IMR-90 (cell line): ENCODE data around the gene ARID5A. TPM values are rescaled to one million over a fixed set of nuclear protein-coding genes. Genes with fewer than 3 reads are reported as not detected.
A peak's percentile ranks its signal among the peaks of the same experiment; 100 is the strongest.

Experiments used
- ATAC-seq: fragments of 200-7000 bp; cut with Tn5 transposase; 2 replicates; pipeline ENCODE4 v1.9.1; 2020; ENCODE audit warnings: low read depth, mild to moderate bottlenecking, moderate library complexity
- BruUV-seq: library from RNA; stranded (reverse); fragments of 400-500 nt; replicated peaks from 2 replicates; lab custom pipeline; 2021; lab: Mats Ljungman, UMichigan
- CTCF ChIA-PET: fragments of 300-600 bp; formaldehyde crosslinking; extraction: SDS; loops from one replicate; lab custom pipeline; 2021; ENCODE audit warnings: antibody characterized with exemption; lab: Yijun Ruan, JAX
- POLR2A ChIA-PET: fragments of 300-600 bp; sonication (Branson Sonifier 250); formaldehyde crosslinking; loops from one replicate; lab custom pipeline; 2022; ENCODE audit warnings: antibody characterized with exemption; ENCODE audit not compliant: unreplicated experiment; lab: Charles Lee
- DNase-seq: peaks from one replicate; pipeline ENCODE4 v3.0.0; 2013
- H2AFZ ChIP-seq: replicated peaks from 2 replicates; pipeline ENCODE3; 2013; ENCODE audit warnings: low read length, mild to moderate bottlenecking; ENCODE audit not compliant: poor library complexity
- H2AK5ac ChIP-seq: 2 replicates; pipeline ENCODE4 v1.6.1; 2013; ENCODE audit warnings: low read depth, low read length, inconsistent platforms
- H2AK9ac ChIP-seq: replicated peaks from 2 replicates; pipeline ENCODE3; 2013; ENCODE audit warnings: mild to moderate bottlenecking, low read depth, low read length, moderate library complexity; ENCODE audit not compliant: poor library complexity
- H2BK120ac ChIP-seq: 2 replicates; pipeline ENCODE4 v1.6.1; 2013; ENCODE audit warnings: low read depth, low read length, inconsistent platforms
- H2BK15ac ChIP-seq: 3 replicates; pipeline ENCODE4 v1.6.1; 2013; ENCODE audit warnings: low read depth, low read length, inconsistent platforms
- H2BK20ac ChIP-seq: 2 replicates; pipeline ENCODE4 v1.6.1; 2013; ENCODE audit warnings: low read depth, mild to moderate bottlenecking, inconsistent platforms, low read length, moderate library complexity
- H2BK5ac ChIP-seq: 2 replicates; pipeline ENCODE4 v1.6.1; 2013; ENCODE audit warnings: mild to moderate bottlenecking, low read depth, low read length, inconsistent platforms; ENCODE audit not compliant: poor library complexity, severe bottlenecking
- H3K14ac ChIP-seq: replicated peaks from 2 replicates; pipeline ENCODE4 v1.6.1; 2013; ENCODE audit warnings: low read depth, low read length, inconsistent platforms
- H3K18ac ChIP-seq: 2 replicates; pipeline ENCODE4 v1.6.1; 2013; ENCODE audit warnings: low read depth, low read length, control low read depth
- H3K23ac ChIP-seq: 2 replicates; pipeline ENCODE4 v1.6.1; 2013; ENCODE audit warnings: low read depth, low read length, inconsistent platforms
- H3K27ac ChIP-seq: 2 replicates; pipeline ENCODE4 v1.5.1; 2013; ENCODE audit warnings: mild to moderate bottlenecking, control low read depth, low read length; ENCODE audit not compliant: insufficient read depth
- H3K27me3 ChIP-seq: 2 replicates; pipeline ENCODE4 v1.6.1; 2013; ENCODE audit warnings: low read length; ENCODE audit not compliant: control insufficient read depth, insufficient read depth
- H3K36me3 ChIP-seq: 2 replicates; pipeline ENCODE4 v1.6.1; 2013; ENCODE audit warnings: low read length, mixed read lengths; ENCODE audit not compliant: control insufficient read depth, insufficient read depth
- H3K4ac ChIP-seq: 2 replicates; pipeline ENCODE4 v1.6.1; 2013; ENCODE audit warnings: low read depth, low read length, inconsistent platforms
- H3K4me1 ChIP-seq: 2 replicates; pipeline ENCODE4 v1.6.1; 2013; ENCODE audit warnings: low read length, mixed read lengths; ENCODE audit not compliant: control insufficient read depth, insufficient read depth
- H3K4me2 ChIP-seq: 2 replicates; pipeline ENCODE4 v1.6.1; 2013; ENCODE audit warnings: low read depth, mild to moderate bottlenecking, control low read depth, low read length, moderate library complexity
- H3K4me3 ChIP-seq: 2 replicates; pipeline ENCODE4 v1.5.1; 2013; ENCODE audit warnings: low read depth, mild to moderate bottlenecking, control low read depth, low read length, moderate library complexity; ENCODE audit not compliant: insufficient read depth
- H3K56ac ChIP-seq: 2 replicates; pipeline ENCODE4 v1.6.1; 2013; ENCODE audit warnings: low read length, inconsistent platforms; ENCODE audit not compliant: insufficient read depth; ENCODE audit errors: extremely low read depth
- H3K79me1 ChIP-seq, 2 experiments: 2 replicates each; pipeline ENCODE4 v1.6.1; 2013; ENCODE audit warnings: low read length in 2 of 2, inconsistent platforms in 1 of 2, low read depth in 1 of 2
- H3K9ac ChIP-seq: 2 replicates; pipeline ENCODE4 v1.6.1; 2013; ENCODE audit warnings: low read depth, low read length, control low read depth
- H3K9me1 ChIP-seq: 2 replicates; pipeline ENCODE4 v1.6.1; 2013; ENCODE audit warnings: low read length, inconsistent platforms; ENCODE audit not compliant: insufficient read depth
- H3K9me3 ChIP-seq: 2 replicates; pipeline ENCODE4 v1.6.1; 2013; ENCODE audit warnings: low read length; ENCODE audit not compliant: control insufficient read depth, insufficient read depth
- H4K20me1 ChIP-seq: 2 replicates; pipeline ENCODE4 v1.6.1; 2013; ENCODE audit warnings: low read length, inconsistent platforms; ENCODE audit not compliant: insufficient read depth
- H4K5ac ChIP-seq: 2 replicates; pipeline ENCODE4 v1.6.1; 2013; ENCODE audit warnings: mild to moderate bottlenecking, low read depth, low read length, control low read depth
- H4K8ac ChIP-seq, 2 experiments: 2 replicates each; pipeline ENCODE4 v1.6.1; 2013; ENCODE audit warnings: low read depth in 2 of 2, low read length in 2 of 2, control low read depth in 1 of 2, inconsistent platforms in 1 of 2
- H4K91ac ChIP-seq: 2 replicates; pipeline ENCODE4 v1.6.1; 2013; ENCODE audit warnings: low read depth, low read length, inconsistent platforms; ENCODE audit not compliant: insufficient read depth
- BHLHE40 ChIP-seq: fragments of 150-350 bp; IDR thresholded peaks from 2 replicates; pipeline ENCODE4 v1.6.1; 2016; ENCODE audit warnings: mild to moderate bottlenecking, low read depth, low read length
- CEBPB ChIP-seq: IDR thresholded peaks from 2 replicates; pipeline ENCODE4 v1.6.1; 2012; ENCODE audit warnings: low read depth, low read length, improper control_type of control experiment
- CHD1 ChIP-seq: IDR thresholded peaks from 2 replicates; pipeline ENCODE4 v1.6.1; 2012; ENCODE audit warnings: low read depth, low read length, improper control_type of control experiment
- FOS ChIP-seq: fragments of 150-350 bp; IDR thresholded peaks from 2 replicates; pipeline ENCODE4 v1.6.1; 2016; ENCODE audit warnings: low read depth, low read length
- MAFK ChIP-seq: IDR thresholded peaks from 2 replicates; pipeline ENCODE4 v1.6.1; 2012; ENCODE audit warnings: low read depth, low read length, improper control_type of control experiment
- MAZ ChIP-seq: IDR thresholded peaks from 2 replicates; pipeline ENCODE4 v1.6.1; 2012; ENCODE audit warnings: low read depth, mild to moderate bottlenecking, low read length, improper control_type of control experiment, moderate library complexity, borderline replicate concordance
- NFE2L2 ChIP-seq: fragments of 150-350 bp; IDR thresholded peaks from 2 replicates; pipeline ENCODE4 v1.6.1; 2016; ENCODE audit warnings: low read depth, mild to moderate bottlenecking, low read length
- POLR2A ChIP-seq: IDR thresholded peaks from 2 replicates; pipeline ENCODE4 v1.6.1; 2012; ENCODE audit warnings: mild to moderate bottlenecking, low read depth, low read length
- RAD21 ChIP-seq: IDR thresholded peaks from 2 replicates; pipeline ENCODE4 v1.6.1; 2012; ENCODE audit warnings: low read length, improper control_type of control experiment
- RCOR1 ChIP-seq: IDR thresholded peaks from 2 replicates; pipeline ENCODE4 v1.6.1; 2012; ENCODE audit warnings: mild to moderate bottlenecking, low read length, improper control_type of control experiment; ENCODE audit not compliant: insufficient replicate concordance
- RFX5 ChIP-seq: IDR thresholded peaks from 2 replicates; pipeline ENCODE4 v1.8.0; 2012; ENCODE audit warnings: low read depth, mild to moderate bottlenecking, low read length, moderate library complexity
- SMC3 ChIP-seq: fragments of 150-350 bp; IDR thresholded peaks from 2 replicates; pipeline ENCODE4 v1.6.1; 2016; ENCODE audit warnings: low read depth, mild to moderate bottlenecking, antibody characterized with exemption, low read length, moderate library complexity
- WGBS, 2 experiments: methylation state at CpG; one replicate each; pipeline versions ENCODE4 v1.1.5 to v1.1.7; 2013; ENCODE audit warnings: missing lambda C conversion rate in 2 of 2; ENCODE audit not compliant: insufficient read length in 1 of 2; ENCODE audit errors: extremely low coverage in 2 of 2; 5-methylcytosine and 5-hydroxymethylcytosine counted together
- dilution Hi-C: fragments of 300-500 bp; cut with HindIII; formaldehyde crosslinking; loops from one replicate; pipeline ENCODE4 v1.14.3; 2018; ENCODE audit warnings: low sequenced_read_pairs; ENCODE audit not compliant: unreplicated experiment
- in situ Hi-C: fragments of 300-500 bp; cut with MboI; formaldehyde crosslinking; loops from 3 replicates; pipeline ENCODE4 v1.14.3; 2019; ENCODE audit warnings: low sequenced_read_pairs, inconsistent platforms, mixed read lengths
- intact Hi-C: fragments of 100-400 bp; cut with micrococcal nuclease; formaldehyde crosslinking; loops from 2 replicates; pipeline ENCODE4 v1.10.0; 2022
- polyA plus RNA-seq, 3 experiments: library from polyadenylated mRNA; depleted of rRNA; stranded (reverse); fragments of >200 nt; gene quantifications; 2 replicates each; pipeline ENCODE4 v1.2.3, GENCODE V29; 2012; ENCODE audit warnings: low replicate concordance in 1 of 3
- total RNA-seq: library from RNA; depleted of rRNA; stranded (reverse); fragments of >200 nt; gene quantifications from 2 replicates; pipeline ENCODE4 v1.2.3, GENCODE V29; 2012
- TF ChIP-seq, protein P1 (sequence below): fragments of 150-350 bp; IDR thresholded peaks from 2 replicates; pipeline ENCODE4 v1.6.1; 2017; ENCODE audit warnings: mild to moderate bottlenecking, antibody characterized with exemption, low read length, low read depth
- TF ChIP-seq, protein P2 (sequence below): fragments of 150-350 bp; IDR thresholded peaks from 2 replicates; pipeline ENCODE4 v1.6.1; 2016; ENCODE audit warnings: low read depth, mild to moderate bottlenecking, low read length, moderate library complexity, borderline replicate concordance
- TF ChIP-seq, protein P3 (sequence below): conservative IDR thresholded peaks from 2 replicates; pipeline ENCODE4 v1.5.1; 2012; ENCODE audit warnings: mild to moderate bottlenecking, low read depth, low read length, improper control_type of control experiment

The ARID5A gene
- total and polyA plus RNA-seq, 2 of the 4 experiments (the other 2 are of a cell fraction), result 2.3 to 6.7 TPM

DNA sequence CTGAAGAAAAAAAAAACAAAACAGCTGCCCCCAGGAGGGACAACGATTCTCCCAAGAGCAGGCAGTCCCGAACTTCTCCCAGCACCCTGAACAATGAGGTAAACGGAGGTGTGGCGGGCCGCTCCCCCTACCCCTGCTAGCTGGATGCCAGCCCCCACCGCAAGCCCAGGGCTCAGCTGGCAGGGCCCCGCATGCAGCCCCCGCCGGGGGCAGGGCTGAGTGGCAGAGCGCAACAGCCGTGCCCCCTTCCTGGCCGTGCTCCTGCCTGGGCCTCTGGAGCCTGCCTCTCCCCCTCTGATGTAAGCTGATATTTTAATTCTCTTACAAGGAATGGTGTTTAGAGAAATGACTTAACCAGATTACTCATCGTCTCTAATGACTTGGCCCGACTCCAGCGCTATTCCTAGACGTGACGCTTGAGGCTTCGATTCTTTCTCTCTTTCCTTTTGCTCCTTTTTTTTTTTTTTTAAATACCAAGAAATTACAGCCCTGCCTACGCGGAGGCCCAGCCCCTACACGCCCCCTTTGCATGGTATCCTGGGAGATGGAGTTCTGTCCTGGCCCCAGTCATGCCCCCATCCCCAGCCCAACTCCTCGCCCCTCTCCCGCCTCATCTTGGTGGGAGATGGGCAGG, 4.6 kb upstream of the ARID5A start:
- Histone ChIP-seq H2BK15ac (peak overlapping the region; percentile 54; the same call in 2 of the 3 replicates), H3K14ac (peak overlapping the region; percentile 70), H3K56ac (peak overlapping the region; percentile 29; the same call in 1 of the 2 replicates), H3K4me3 (no peak overlapping the region), H4K20me1 (0 out of 2 replicates have a peak, but pooled peaks cover under 1% of the 10 kb centered on the region), H3K9me1 (peaks cover 14% of the 10 kb centered on the region), H3K27me3 (no peaks in the 10 kb centered on the region), H3K4me2 (peak overlapping the region; percentile 43), H3K23ac (peak overlapping the region; percentile 39), H2AK5ac (peak overlapping the region; percentile 91), H3K4me1 (peaks cover 43% of the 10 kb centered on the region), H2BK20ac (peak overlapping the region; percentile 82), H2AK9ac (peak overlapping the region; percentile 88), H3K9me3 (no peaks in the 10 kb centered on the region), H2BK5ac (peak overlapping the region; percentile 59), H2BK120ac (peak overlapping the region; percentile 75), H3K79me1 (peaks cover 0 to 2% of the 10 kb centered on the region in 2 experiments; a peak in 1 of 4 replicates), H3K9ac (peak overlapping the region; percentile 8; the same call in 1 of the 2 replicates), H4K5ac (peak overlapping the region; percentile 2; the same call in 1 of the 2 replicates), H3K4ac (peak overlapping the region; percentile 91), H3K27ac (peak overlapping the region; percentile 51), H3K36me3 (no peaks in the 10 kb centered on the region), H3K18ac (peak overlapping the region; percentile 30), H2AFZ (peak overlapping the region; percentile 91), H4K91ac (peak overlapping the region; percentile 84), H4K8ac (peak overlapping the region; percentile 9 to 79; a peak in 3 of 4 replicates)
- ATAC-seq (peak; percentile 58), DNase-seq (peak; percentile 99)
- in situ Hi-C loops (no loop called here), intact Hi-C loops (no loop called here), dilution Hi-C loops (no loop called here)
- no CpG with 5 or more reads among the region's 23 CpGs for WGBS, 2 experiments
- CTCF ChIA-PET, result interaction anchor here (0.6 to 0.9 kb wide), 2 partner anchors 23 to 32 kb away, joined by 3 to 5 read pairs; no protein-coding TSS in a partner anchor
- POLR2A ChIA-PET, result no interaction called here
- no TSS peak for BruUV-seq
- TF ChIP-seq SMC3 (no peak), NFE2L2 (no peak), CEBPB (peak; percentile 71), RFX5 (no peak), FOS (peak; percentile 87), RAD21 (no peak), CHD1 (no peak), BHLHE40 (peak; percentile 57), RCOR1 (no peak), POLR2A (peak; percentile 28; the same call in 1 of the 2 replicates), MAFK (no peak), MAZ (peak; percentile 76)
- TF ChIP-seq, protein P1, sequence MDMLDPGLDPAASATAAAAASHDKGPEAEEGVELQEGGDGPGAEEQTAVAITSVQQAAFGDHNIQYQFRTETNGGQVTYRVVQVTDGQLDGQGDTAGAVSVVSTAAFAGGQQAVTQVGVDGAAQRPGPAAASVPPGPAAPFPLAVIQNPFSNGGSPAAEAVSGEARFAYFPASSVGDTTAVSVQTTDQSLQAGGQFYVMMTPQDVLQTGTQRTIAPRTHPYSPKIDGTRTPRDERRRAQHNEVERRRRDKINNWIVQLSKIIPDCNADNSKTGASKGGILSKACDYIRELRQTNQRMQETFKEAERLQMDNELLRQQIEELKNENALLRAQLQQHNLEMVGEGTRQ, result no peak
- TF ChIP-seq, protein P2, sequence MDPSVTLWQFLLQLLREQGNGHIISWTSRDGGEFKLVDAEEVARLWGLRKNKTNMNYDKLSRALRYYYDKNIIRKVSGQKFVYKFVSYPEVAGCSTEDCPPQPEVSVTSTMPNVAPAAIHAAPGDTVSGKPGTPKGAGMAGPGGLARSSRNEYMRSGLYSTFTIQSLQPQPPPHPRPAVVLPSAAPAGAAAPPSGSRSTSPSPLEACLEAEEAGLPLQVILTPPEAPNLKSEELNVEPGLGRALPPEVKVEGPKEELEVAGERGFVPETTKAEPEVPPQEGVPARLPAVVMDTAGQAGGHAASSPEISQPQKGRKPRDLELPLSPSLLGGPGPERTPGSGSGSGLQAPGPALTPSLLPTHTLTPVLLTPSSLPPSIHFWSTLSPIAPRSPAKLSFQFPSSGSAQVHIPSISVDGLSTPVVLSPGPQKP, result no peak
- TF ChIP-seq, protein P3, sequence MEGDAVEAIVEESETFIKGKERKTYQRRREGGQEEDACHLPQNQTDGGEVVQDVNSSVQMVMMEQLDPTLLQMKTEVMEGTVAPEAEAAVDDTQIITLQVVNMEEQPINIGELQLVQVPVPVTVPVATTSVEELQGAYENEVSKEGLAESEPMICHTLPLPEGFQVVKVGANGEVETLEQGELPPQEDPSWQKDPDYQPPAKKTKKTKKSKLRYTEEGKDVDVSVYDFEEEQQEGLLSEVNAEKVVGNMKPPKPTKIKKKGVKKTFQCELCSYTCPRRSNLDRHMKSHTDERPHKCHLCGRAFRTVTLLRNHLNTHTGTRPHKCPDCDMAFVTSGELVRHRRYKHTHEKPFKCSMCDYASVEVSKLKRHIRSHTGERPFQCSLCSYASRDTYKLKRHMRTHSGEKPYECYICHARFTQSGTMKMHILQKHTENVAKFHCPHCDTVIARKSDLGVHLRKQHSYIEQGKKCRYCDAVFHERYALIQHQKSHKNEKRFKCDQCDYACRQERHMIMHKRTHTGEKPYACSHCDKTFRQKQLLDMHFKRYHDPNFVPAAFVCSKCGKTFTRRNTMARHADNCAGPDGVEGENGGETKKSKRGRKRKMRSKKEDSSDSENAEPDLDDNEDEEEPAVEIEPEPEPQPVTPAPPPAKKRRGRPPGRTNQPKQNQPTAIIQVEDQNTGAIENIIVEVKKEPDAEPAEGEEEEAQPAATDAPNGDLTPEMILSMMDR, result no peak
